Brain microvascular endothelial cell (primary cell): ENCODE results near the gene C11orf87.

Experiments
- DNase-seq: peaks from one replicate; pipeline ENCODE4 v3.0.0-alpha.2; 2020
- H3K27ac ChIP-seq: fragments of 250-450 bp; sonication (Bioruptor Pico); 2 replicates; pipeline ENCODE4 v1.5.1; 2020; ENCODE audit warnings: mild to moderate bottlenecking, moderate library complexity
- H3K27me3 ChIP-seq: fragments of 250-450 bp; sonication (Bioruptor Pico); replicated peaks from 2 replicates; pipeline ENCODE4 v1.5.1; 2020; ENCODE audit warnings: mild to moderate bottlenecking
- H3K36me3 ChIP-seq: fragments of 250-450 bp; sonication (Bioruptor Pico); replicated peaks from 2 replicates; pipeline ENCODE4 v1.5.1; 2020; ENCODE audit warnings: mild to moderate bottlenecking
- H3K4me3 ChIP-seq: 2 replicates; pipeline ENCODE4 v1.5.1; 2011; ENCODE audit warnings: low read depth, mild to moderate bottlenecking, control low read depth, low read length, moderate library complexity
- CTCF ChIP-seq: IDR thresholded peaks from 2 replicates; pipeline ENCODE4 v1.5.1; 2011; ENCODE audit warnings: low read depth, mild to moderate bottlenecking, moderate library complexity, low read length, control low read depth, inconsistent platforms; ENCODE audit errors: missing control alignments
- in situ Hi-C: cut with HindIII; loops from 2 replicates; pipeline ENCODE4 v1.10.0; 2017; ENCODE audit warnings: low sequenced_read_pairs, low pct_ligation_motif_present

The C11orf87 gene

GRCh38 chr11:109383306-109383705, 38.7 kb upstream of the C11orf87 start:
- Histone ChIP-seq H3K27me3 (no peaks in the 10 kb centered on the region), H3K27ac (no peak overlapping the region), H3K4me3 (no peak overlapping the region), H3K36me3 (no peaks in the 10 kb centered on the region)
- in situ Hi-C loops, result no loop called here
- no peak for TF ChIP-seq CTCF
- DNase-seq, result no peak

DNA sequence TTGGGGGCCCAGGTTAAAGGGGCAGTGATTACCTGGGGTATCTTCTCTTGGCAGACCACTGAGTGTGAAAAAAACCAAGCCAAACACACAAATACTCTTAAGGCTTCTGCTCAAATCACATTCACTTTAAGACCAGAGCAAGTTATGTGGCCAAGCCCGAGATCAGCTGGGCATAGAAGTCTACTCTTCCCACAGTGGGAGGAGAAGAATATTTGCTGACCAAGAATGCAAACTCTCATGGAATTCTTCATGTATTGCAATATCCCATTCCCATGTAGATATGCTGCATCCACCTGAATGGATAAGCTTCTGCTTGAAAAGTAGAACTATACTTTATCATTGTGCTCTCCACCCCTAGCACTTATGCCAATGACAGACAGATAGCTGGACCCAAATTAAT, 37.1 kb upstream of the C11orf87 start:
- Histone ChIP-seq H3K4me3 (no peak overlapping the region), H3K27me3 (no peaks in the 10 kb centered on the region), H3K36me3 (no peaks in the 10 kb centered on the region), H3K27ac (no peak overlapping the region)
- in situ Hi-C loops, result no loop called here
- DNase-seq, result no peak
- no peak for TF ChIP-seq CTCF

DNA sequence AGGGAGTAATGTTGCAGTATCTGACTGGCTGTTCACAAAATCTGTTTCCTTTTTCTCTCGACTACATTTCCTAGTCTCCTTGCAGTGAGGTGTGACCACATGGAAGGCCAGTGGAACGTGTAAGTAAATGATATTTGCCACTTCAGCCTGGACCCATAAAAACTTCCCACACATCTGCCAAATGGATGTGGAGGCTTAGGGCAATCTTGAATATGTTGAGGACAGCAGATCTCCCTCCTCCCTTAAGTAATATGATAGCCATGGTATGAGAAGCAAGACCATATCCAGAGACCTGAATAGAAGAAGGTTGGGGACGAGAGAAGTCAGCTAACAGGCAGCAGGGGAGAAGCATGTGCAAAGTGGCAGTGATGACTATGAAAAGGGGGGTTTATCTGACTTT, 33.0 kb upstream of the C11orf87 start:
- DNase-seq, result no peak

DNA sequence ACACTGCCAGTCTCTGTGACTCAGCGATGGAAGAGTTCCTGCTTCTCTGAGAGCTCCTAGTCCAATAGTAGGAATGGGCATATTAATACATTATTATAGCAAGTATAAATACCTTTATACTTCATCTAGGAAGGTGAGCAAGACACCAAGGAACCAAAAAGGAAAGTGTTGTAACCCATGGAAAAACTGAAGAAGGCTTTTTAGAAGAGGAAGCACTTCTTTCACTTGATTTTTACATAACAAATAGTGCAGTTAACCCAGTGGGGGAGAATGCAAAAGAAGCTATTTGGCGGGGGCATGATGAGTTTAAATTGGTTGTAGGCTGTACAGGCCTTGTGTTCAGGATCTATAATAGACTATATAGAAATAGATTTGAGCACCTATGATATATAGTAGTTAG, 31.2 kb upstream of the C11orf87 start:
- no peaks in the 10 kb centered on the region for H3K36me3 ChIP-seq
- in situ Hi-C loops, result no loop called here
- no peaks in the 10 kb centered on the region for H3K27me3 ChIP-seq
- no peak overlapping the region for H3K4me3 ChIP-seq
- H3K27ac ChIP-seq, result no peak overlapping the region
- DNase-seq, result no peak
- TF ChIP-seq CTCF, result no peak

More for the DNA sequence above, 33.0 kb upstream of the C11orf87 start:
- in situ Hi-C loops, result no loop called here
- H3K27me3 ChIP-seq, result no peaks in the 10 kb centered on the region
- no peak overlapping the region for H3K4me3 ChIP-seq
- no peak for TF ChIP-seq CTCF
- no peak overlapping the region for H3K27ac ChIP-seq
- H3K36me3 ChIP-seq, result no peaks in the 10 kb centered on the region

DNA sequence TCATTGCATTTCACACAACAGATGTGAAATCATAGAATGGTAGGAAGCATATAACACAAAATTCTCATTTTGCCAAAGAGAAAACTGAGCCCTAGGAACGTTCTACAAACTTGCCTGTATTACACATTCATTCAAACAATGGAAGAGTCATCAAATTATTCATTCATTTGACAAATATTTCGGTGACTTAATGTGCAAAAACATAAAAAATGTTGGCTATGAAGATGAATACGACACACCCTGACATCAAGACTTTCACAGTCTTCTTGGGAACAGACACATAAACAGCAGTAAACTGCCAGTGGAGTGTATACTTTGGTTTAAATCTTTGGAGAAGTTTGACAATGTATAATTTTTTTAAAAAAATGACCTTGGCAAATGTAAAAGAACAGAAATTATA, 20.4 kb upstream of the C11orf87 start:
- Histone ChIP-seq H3K27me3 (no peaks in the 10 kb centered on the region), H3K4me3 (no peak overlapping the region), H3K27ac (no peak overlapping the region), H3K36me3 (no peaks in the 10 kb centered on the region)
- in situ Hi-C loops, result no loop called here
- no peak for DNase-seq
- TF ChIP-seq CTCF, result no peak

DNA sequence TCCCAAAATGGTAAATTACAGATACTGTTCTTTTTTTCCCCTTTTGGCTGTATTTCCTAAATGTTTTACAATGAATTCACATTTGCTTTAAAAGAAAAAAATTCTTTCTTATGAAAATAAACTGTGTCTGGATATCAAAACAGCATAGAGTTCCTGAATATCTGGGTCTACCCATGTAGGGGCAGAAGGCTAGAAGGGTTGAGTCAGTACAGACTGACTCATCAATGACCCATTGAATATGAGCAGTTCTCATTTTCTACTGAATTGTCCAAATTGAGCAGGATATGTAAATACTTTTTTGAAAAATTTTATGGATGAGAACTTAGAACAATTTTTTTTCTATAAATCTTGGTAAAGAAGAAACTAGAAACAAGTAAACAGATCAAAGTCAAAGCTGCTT, 16.3 kb upstream of the C11orf87 start:
- DNase-seq, result peak; percentile 49
- in situ Hi-C loops, result no loop called here

More for the DNA sequence above, 16.3 kb upstream of the C11orf87 start:
- Histone ChIP-seq H3K36me3 (no peaks in the 10 kb centered on the region), H3K27me3 (no peaks in the 10 kb centered on the region), H3K4me3 (no peak overlapping the region), H3K27ac (no peak overlapping the region)
- TF ChIP-seq CTCF, result no peak
